ENCODE measurements around the gene MED25. TPM values are rescaled to one million over a fixed set of nuclear protein-coding genes. Genes with fewer than 3 reads are reported as not detected.

The MED25 gene
- total RNA-seq, 1 donor from 2014 or later = 72.2 TPM

DNA sequence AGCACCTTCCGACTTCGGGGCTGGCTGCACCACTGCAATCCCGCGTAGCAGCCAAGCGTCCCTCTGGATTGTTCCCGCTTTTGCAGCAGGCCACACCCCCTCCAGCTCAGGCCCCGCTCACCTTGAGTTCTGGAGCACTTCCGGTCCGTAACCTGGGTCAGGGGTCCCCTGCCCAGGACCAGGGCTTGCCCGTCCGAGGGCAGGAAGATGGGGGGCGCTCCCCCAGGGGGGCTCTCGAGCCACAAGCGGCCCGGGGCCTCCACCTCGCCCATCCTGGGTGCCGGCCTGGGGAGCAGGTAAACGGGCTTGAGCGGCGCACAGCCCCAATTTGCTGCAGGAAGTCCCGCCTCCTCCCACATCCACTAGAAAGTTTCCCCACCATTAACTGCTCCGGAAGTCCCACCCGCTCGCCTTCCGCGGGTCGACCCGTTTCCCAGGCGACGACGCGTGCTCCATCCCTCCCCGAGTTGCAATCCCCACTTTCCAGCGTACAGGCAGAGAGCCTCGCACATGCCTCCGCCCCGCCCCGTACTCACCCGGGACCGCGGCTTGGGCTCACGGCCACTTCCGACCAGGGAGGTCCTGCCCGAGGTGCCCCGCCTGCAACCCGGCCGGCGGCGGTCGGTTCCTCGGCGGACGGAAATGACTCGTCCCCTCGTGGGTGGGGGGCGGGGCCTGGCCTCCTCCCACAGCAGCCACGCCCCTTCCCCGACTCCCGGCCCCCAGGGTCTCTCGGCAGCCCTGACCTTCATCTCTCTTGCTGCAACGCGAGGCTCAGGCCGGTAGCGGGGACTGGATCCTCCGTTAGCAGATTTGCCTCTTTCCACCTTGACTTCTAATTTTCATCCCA is 49.1 kb downstream of the MED25 start, which contains the start of gene PNKP:
PNKP (minus strand) TSS at position 644 of the 850 bp plus-strand sequence; CDS start at position 272, 372 bp downstream.
- Histone ChIP-seq H3K4me3 (ENCODE audit: insufficient read depth, low read depth, low read length) (peak within 1 kb of the TSS; percentile 79), H3K36me3 (ENCODE audit: insufficient read depth, low read length) (peaks cover 20% of the 10 kb centered on the region), H3K9me3 (ENCODE audit: insufficient read depth, low read depth, low read length) (no peaks in the 10 kb centered on the region), H3K4me1 (ENCODE audit: insufficient read depth, low read length) (peaks cover 36% of the 10 kb centered on the region), H2AFZ (ENCODE audit: low read depth, low read length) (peak within 1 kb of the TSS; percentile 82), H3K27me3 (ENCODE audit: insufficient read depth, low read length) (no peaks in the 10 kb centered on the region), H4K20me1 (ENCODE audit: insufficient read depth, low read length) (peaks cover 24% of the 10 kb centered on the region), H3K9ac (ENCODE audit: low read length) (peak within 1 kb of the TSS; percentile 83), H3K79me2 (ENCODE audit: insufficient read depth, low read length) (peaks cover 64% of the 10 kb centered on the region), H3K4me2 (ENCODE audit: low read length) (peak within 1 kb of the TSS; percentile 88), H3K27ac (ENCODE audit: low read depth, low read length) (peak within 1 kb of the TSS; percentile 78)
- Mint-ChIP-seq H3K27ac (ENCODE audit: unreplicated experiment) (peak within 1 kb of the TSS; percentile 95), H3K27me3 (ENCODE audit: low read depth, unreplicated experiment) (no peaks in the 10 kb centered on the region), H3K36me3 (ENCODE audit: low read depth, unreplicated experiment) (peaks cover 23% of the 10 kb centered on the region), H3K4me1 (ENCODE audit: low read depth, unreplicated experiment) (peaks cover 9% of the 10 kb centered on the region), H3K4me3 (ENCODE audit: unreplicated experiment) (no peak within 1 kb of the TSS), H3K9me3 (ENCODE audit: unreplicated experiment) (no peaks in the 10 kb centered on the region)
- FAIRE-seq (no peak), DNase-seq (ENCODE audit: low read depth) (peak; percentile 80)
- TF ChIP-seq, protein P1, sequence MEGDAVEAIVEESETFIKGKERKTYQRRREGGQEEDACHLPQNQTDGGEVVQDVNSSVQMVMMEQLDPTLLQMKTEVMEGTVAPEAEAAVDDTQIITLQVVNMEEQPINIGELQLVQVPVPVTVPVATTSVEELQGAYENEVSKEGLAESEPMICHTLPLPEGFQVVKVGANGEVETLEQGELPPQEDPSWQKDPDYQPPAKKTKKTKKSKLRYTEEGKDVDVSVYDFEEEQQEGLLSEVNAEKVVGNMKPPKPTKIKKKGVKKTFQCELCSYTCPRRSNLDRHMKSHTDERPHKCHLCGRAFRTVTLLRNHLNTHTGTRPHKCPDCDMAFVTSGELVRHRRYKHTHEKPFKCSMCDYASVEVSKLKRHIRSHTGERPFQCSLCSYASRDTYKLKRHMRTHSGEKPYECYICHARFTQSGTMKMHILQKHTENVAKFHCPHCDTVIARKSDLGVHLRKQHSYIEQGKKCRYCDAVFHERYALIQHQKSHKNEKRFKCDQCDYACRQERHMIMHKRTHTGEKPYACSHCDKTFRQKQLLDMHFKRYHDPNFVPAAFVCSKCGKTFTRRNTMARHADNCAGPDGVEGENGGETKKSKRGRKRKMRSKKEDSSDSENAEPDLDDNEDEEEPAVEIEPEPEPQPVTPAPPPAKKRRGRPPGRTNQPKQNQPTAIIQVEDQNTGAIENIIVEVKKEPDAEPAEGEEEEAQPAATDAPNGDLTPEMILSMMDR (IDR thresholded peaks at IDR 0.05; ENCODE audit: insufficient read depth, low read depth, low read length) = no peak
- TF ChIP-seq EZH2 (IDR thresholded peaks at IDR 0.05; ENCODE audit: insufficient read depth, low read length) = no peak

DNA sequence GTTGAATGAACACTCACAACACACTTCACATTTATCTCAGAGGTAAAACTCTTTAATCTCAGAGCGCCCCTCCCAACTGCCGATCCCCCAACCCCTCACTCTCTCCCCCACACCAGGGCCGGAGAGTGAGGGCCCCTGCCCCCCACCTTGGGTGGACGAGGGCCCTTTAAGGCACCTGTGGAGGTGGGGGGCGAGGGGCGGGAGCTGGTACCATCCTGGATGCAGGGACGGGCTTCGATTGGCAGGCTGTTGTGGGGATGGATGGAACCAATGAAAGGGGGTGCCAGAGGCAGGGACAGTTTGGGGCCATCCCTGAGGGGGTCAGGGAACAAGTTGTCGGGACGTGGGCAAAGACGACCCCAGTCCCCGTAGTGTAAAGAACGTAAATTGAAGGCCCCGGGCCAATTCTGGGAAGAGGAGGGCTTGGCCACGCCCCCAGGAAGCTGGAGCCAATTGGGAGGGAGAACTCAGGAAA is 51.0 kb downstream of the MED25 start:
- Histone ChIP-seq H3K4me2 (ENCODE audit: low read length) (peak overlapping the region; percentile 83), H3K27ac (ENCODE audit: low read depth, low read length) (peak overlapping the region; percentile 44)
- H3K4me3 Mint-ChIP-seq (ENCODE audit: unreplicated experiment) = no peak overlapping the region

More for the DNA sequence above, 51.0 kb downstream of the MED25 start:
- Histone ChIP-seq H3K27me3 (ENCODE audit: insufficient read depth, low read length) (no peaks in the 10 kb centered on the region), H3K4me3 (ENCODE audit: insufficient read depth, low read depth, low read length) (peak overlapping the region; percentile 38), H3K9ac (ENCODE audit: low read length) (peak overlapping the region; percentile 57), H3K36me3 (ENCODE audit: insufficient read depth, low read length) (peaks cover 10% of the 10 kb centered on the region), H3K79me2 (ENCODE audit: insufficient read depth, low read length) (peaks cover 57% of the 10 kb centered on the region), H3K9me3 (ENCODE audit: insufficient read depth, low read depth, low read length) (no peaks in the 10 kb centered on the region), H3K4me1 (ENCODE audit: insufficient read depth, low read length) (peaks cover 36% of the 10 kb centered on the region), H2AFZ (ENCODE audit: low read depth, low read length) (peak overlapping the region; percentile 35), H4K20me1 (ENCODE audit: insufficient read depth, low read length) (peaks cover 13% of the 10 kb centered on the region)
- H3K27ac Mint-ChIP-seq (ENCODE audit: unreplicated experiment) = no peak overlapping the region
- DNase-seq (ENCODE audit: low read depth) = no peak
- H3K4me1 Mint-ChIP-seq (ENCODE audit: low read depth, unreplicated experiment) = peaks cover 9% of the 10 kb centered on the region
- no peak for TF ChIP-seq EZH2 (IDR thresholded peaks at IDR 0.05; ENCODE audit: insufficient read depth, low read length)
- TF ChIP-seq, protein P1 (IDR thresholded peaks at IDR 0.05; ENCODE audit: insufficient read depth, low read depth, low read length) = no peak
- no peak for FAIRE-seq
- no peaks in the 10 kb centered on the region for H3K9me3 Mint-ChIP-seq (ENCODE audit: unreplicated experiment)
- H3K27me3 Mint-ChIP-seq (ENCODE audit: low read depth, unreplicated experiment) = no peaks in the 10 kb centered on the region
- peaks cover 22% of the 10 kb centered on the region for H3K36me3 Mint-ChIP-seq (ENCODE audit: low read depth, unreplicated experiment)
